K562 (cell line): Measurements from ENCODE around the gene OTULIN. TPM values are rescaled to one million over a fixed set of nuclear protein-coding genes. Genes with fewer than 3 reads are reported as not detected.

Experiments
- ADNP ChIP-seq: fragments of 200-800 bp; sonication (Bioruptor generic); IDR thresholded peaks from 2 replicates; pipeline ENCODE4 v1.6.1; 2016; ENCODE audit warnings: missing genetic modification characterization, missing compliant biosample characterization
- CBFA2T3 ChIP-seq: fragments of 450-650 bp; IDR thresholded peaks from 2 replicates; pipeline ENCODE4 v1.6.1; 2017
- CREB1 ChIP-seq, 2 experiments: sonication (generic) in 1 of 2; formaldehyde crosslinking in 1 of 2; IDR thresholded peaks; 2 replicates each; pipeline versions ENCODE4 v1.6.1 to v1.8.0; 2012 to 2022; ENCODE audit warnings: inconsistent platforms in 1 of 2, mild to moderate bottlenecking in 1 of 2, missing genetic modification reagents in 1 of 2, moderate library complexity in 1 of 2
- CTBP1 ChIP-seq: fragments of 450-650 bp; IDR thresholded peaks from 2 replicates; pipeline ENCODE4 v1.6.1; 2016; ENCODE audit warnings: borderline replicate concordance
- CXXC5 ChIP-seq: fragments of 250-450 bp; sonication (Bioruptor Pico); IDR thresholded peaks from 2 replicates; pipeline ENCODE4 v1.8.0; 2022; ENCODE audit warnings: inconsistent platforms, mild to moderate bottlenecking, moderate library complexity
- HDGF ChIP-seq: fragments of 450-650 bp; IDR thresholded peaks from 2 replicates; pipeline ENCODE4 v1.6.1; 2016
- MBD2 ChIP-seq: sonication (generic); IDR thresholded peaks from 2 replicates; pipeline ENCODE4 v1.6.1; 2016; ENCODE audit warnings: low read depth, borderline replicate concordance
- NCOA2 ChIP-seq, 2 experiments: fragments of 450-650 bp; IDR thresholded peaks; 2 replicates each; pipeline ENCODE4 v1.6.1; 2018; ENCODE audit warnings: mild to moderate bottlenecking in 2 of 2, moderate library complexity in 1 of 2; ENCODE audit not compliant: partially characterized antibody in 2 of 2
- NR1H2 ChIP-seq: sonication (generic); formaldehyde crosslinking; IDR thresholded peaks from 2 replicates; pipeline ENCODE4 v1.4.0; 2020; ENCODE audit warnings: mild to moderate bottlenecking, missing genetic modification reagents
- NR4A1 ChIP-seq, 2 experiments: fragments of 250-450 bp in 1 of 2; fragments of 450-650 bp in 1 of 2; sonication (Bioruptor Pico) in 1 of 2; IDR thresholded peaks; 2 replicates each; pipeline versions ENCODE4 v1.4.0 to v1.6.1; 2016 to 2020; ENCODE audit warnings: mild to moderate bottlenecking in 2 of 2, missing compliant biosample characterization in 1 of 2, missing genetic modification characterization in 1 of 2, moderate library complexity in 1 of 2
- POLR3G ChIP-seq: IDR thresholded peaks from 2 replicates; pipeline ENCODE4 v1.6.1; 2011; ENCODE audit not compliant: insufficient read length, insufficient replicate concordance; ENCODE audit errors: extremely low read depth
- RAD51 ChIP-seq: fragments of 450-650 bp; IDR thresholded peaks from 2 replicates; pipeline ENCODE4 v1.7.1; 2016; ENCODE audit warnings: low read depth, mild to moderate bottlenecking, borderline replicate concordance
- RBM17 ChIP-seq: fragments of 200-400 bp; formaldehyde crosslinking; IDR thresholded peaks from 2 replicates; pipeline ENCODE4 v1.6.1; 2017; ENCODE audit warnings: low read depth, mild to moderate bottlenecking, low read length, borderline replicate concordance
- RNF2 ChIP-seq: sonication (generic); IDR thresholded peaks from 2 replicates; pipeline ENCODE4 v1.6.1; 2016
- SP1 ChIP-seq: sonication (generic); formaldehyde crosslinking; IDR thresholded peaks from 2 replicates; pipeline ENCODE4 v1.8.1; 2022; ENCODE audit warnings: mild to moderate bottlenecking, missing genetic modification reagents
- TAL1 ChIP-seq: fragments of 450-650 bp; IDR thresholded peaks from 2 replicates; pipeline ENCODE4 v1.6.1; 2016; ENCODE audit warnings: mild to moderate bottlenecking
- TRIM28 ChIP-seq: fragments of 450-650 bp; IDR thresholded peaks from 2 replicates; pipeline ENCODE4 v1.6.1; 2017
- ZBTB7A ChIP-seq: IDR thresholded peaks from 2 replicates; pipeline ENCODE4 v1.6.1; 2011; ENCODE audit warnings: low read depth, mild to moderate bottlenecking, low read length, moderate library complexity, borderline replicate concordance; ENCODE audit not compliant: control insufficient read depth
- ZKSCAN1 ChIP-seq: fragments of 150-350 bp; IDR thresholded peaks from 2 replicates; pipeline ENCODE4 v1.6.1; 2016; ENCODE audit warnings: low read depth, low read length
- ZNF445 ChIP-seq: fragments of 250-450 bp; sonication (Bioruptor Pico); IDR thresholded peaks from 2 replicates; pipeline ENCODE4 v1.4.0; 2020; ENCODE audit warnings: low read depth, mild to moderate bottlenecking, moderate library complexity
- ZSCAN29 ChIP-seq: fragments of 450-650 bp; IDR thresholded peaks from 2 replicates; pipeline ENCODE4 v1.6.1; 2017
- polyA plus RNA-seq, 8 experiments: library from polyadenylated mRNA; depleted of rRNA in 4 of 8; stranded (reverse) in 5 of 8; unstranded in 3 of 8; fragments of >200 nt; fragmentation: Nextera tagmentation in 2 of 8; fragmentation: Illumina TruSeq in 1 of 8; extraction: Ambion mirVana in 2 of 8; extraction: Trizol in 1 of 8; gene quantifications; 2 replicates each; pipeline versions ENCODE4 v1.2.1 to v1.2.3, GENCODE V29; 2011 to 2014; ENCODE audit warnings: inconsistent platforms in 1 of 8, missing spikeins in 1 of 8
- total RNA-seq, 7 experiments: library from RNA; depleted of rRNA in 6 of 7; stranded (reverse); fragments of >200 nt in 6 of 7; fragmentation: Illumina TruSeq in 2 of 7; extraction: Trizol in 2 of 7; gene quantifications; 2 replicates each; pipeline versions ENCODE4 v1.2.1 to v1.2.3, GENCODE V29; 2011 to 2021; ENCODE audit warnings: low replicate concordance in 1 of 7
- TF ChIP-seq, protein P1 (sequence below): sonication (generic); IDR thresholded peaks from 2 replicates; pipeline ENCODE4 v1.6.1; 2016
- TF ChIP-seq, protein P2 (sequence below): fragments of 450-650 bp; IDR thresholded peaks from 2 replicates; pipeline ENCODE4 v1.6.1; 2016; ENCODE audit warnings: antibody characterized with exemption
- TF ChIP-seq, protein P3 (sequence below): fragments of 250-450 bp; sonication (Bioruptor Pico); IDR thresholded peaks from 2 replicates; pipeline ENCODE4 v1.9.0; 2021; ENCODE audit warnings: mild to moderate bottlenecking, inconsistent platforms
- TF ChIP-seq, protein P4 (sequence below): fragments of 250-450 bp; sonication (Bioruptor Pico); IDR thresholded peaks from 2 replicates; pipeline ENCODE4 v1.8.0; 2022; ENCODE audit warnings: moderate library complexity, mild to moderate bottlenecking, inconsistent platforms

OTULIN gene
- total and polyA plus RNA-seq, 9 of the 15 experiments (the other 6 are each of a cell fraction or from before 2014, with no cell fraction given): 3.3 to 33.6 (median 20.1) TPM

DNA sequence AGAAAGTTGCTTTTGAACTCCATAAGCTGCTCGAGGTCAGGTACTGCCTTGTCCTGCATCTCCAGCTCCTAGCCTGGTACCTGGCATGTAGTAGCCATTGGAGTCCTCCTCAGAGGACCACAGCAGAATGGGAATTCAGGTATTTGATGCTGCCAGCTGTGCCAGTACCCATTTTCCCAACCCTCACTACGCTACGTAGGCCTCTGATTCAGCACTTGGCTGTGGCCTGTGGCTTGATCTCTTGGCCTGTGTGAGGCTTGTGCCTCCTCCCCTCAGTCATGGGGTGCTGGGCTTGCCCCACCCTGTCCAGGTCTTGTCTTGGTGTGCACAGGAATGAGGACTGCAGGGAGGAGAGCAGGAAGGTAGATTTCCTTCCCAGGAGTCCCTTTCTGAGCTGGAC lies 11.8 kb downstream of the OTULIN start (continued):
- TF ChIP-seq, protein P1, sequence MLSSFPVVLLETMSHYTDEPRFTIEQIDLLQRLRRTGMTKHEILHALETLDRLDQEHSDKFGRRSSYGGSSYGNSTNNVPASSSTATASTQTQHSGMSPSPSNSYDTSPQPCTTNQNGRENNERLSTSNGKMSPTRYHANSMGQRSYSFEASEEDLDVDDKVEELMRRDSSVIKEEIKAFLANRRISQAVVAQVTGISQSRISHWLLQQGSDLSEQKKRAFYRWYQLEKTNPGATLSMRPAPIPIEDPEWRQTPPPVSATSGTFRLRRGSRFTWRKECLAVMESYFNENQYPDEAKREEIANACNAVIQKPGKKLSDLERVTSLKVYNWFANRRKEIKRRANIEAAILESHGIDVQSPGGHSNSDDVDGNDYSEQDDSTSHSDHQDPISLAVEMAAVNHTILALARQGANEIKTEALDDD: peak; percentile 21; the same call in 1 of the 2 replicates
- TF ChIP-seq CTBP1: peak; percentile 29; the same call in 1 of the 2 replicates
- TF ChIP-seq TRIM28: no peak
- no peak for TF ChIP-seq RBM17
- TF ChIP-seq NR1H2 (CRISPR knock-in tag): no peak
- no peak for TF ChIP-seq RAD51
- TF ChIP-seq SP1 (CRISPR knock-in tag): no peak
- no peak for TF ChIP-seq RNF2
- peak; percentile 42; the same call in 1 of the 2 replicates for TF ChIP-seq CXXC5
- TF ChIP-seq ADNP (tag): no peak
- TF ChIP-seq HDGF: peak; percentile 90; the same call in 1 of the 2 replicates
- no peak for TF ChIP-seq NR4A1 (CRISPR knock-in tag; IDR thresholded peaks at IDR 0.05)
- TF ChIP-seq NR4A1 (tag; IDR thresholded peaks at IDR 0.05): no peak
- TF ChIP-seq, protein P2, sequence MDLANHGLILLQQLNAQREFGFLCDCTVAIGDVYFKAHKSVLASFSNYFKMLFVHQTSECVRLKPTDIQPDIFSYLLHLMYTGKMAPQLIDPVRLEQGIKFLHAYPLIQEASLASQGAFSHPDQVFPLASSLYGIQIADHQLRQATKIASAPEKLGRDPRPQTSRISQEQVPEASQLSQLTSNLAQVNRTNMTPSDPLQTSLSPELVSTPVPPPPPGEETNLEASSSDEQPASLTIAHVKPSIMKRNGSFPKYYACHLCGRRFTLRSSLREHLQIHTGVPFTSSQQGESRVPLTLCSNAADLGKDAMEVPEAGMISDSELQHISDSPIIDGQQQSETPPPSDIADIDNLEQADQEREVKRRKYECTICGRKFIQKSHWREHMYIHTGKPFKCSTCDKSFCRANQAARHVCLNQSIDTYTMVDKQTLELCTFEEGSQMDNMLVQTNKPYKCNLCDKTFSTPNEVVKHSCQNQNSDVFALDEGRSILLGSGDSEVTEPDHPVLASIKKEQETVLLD: 0 out of 2 replicates have a peak, but pooled peaks have one; percentile 38
- TF ChIP-seq, protein P3, sequence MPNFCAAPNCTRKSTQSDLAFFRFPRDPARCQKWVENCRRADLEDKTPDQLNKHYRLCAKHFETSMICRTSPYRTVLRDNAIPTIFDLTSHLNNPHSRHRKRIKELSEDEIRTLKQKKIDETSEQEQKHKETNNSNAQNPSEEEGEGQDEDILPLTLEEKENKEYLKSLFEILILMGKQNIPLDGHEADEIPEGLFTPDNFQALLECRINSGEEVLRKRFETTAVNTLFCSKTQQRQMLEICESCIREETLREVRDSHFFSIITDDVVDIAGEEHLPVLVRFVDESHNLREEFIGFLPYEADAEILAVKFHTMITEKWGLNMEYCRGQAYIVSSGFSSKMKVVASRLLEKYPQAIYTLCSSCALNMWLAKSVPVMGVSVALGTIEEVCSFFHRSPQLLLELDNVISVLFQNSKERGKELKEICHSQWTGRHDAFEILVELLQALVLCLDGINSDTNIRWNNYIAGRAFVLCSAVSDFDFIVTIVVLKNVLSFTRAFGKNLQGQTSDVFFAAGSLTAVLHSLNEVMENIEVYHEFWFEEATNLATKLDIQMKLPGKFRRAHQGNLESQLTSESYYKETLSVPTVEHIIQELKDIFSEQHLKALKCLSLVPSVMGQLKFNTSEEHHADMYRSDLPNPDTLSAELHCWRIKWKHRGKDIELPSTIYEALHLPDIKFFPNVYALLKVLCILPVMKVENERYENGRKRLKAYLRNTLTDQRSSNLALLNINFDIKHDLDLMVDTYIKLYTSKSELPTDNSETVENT (CRISPR knock-in tag): no peak
- no peak for TF ChIP-seq ZSCAN29
- no peak for TF ChIP-seq ZNF445 (CRISPR knock-in tag)
- no peak for TF ChIP-seq POLR3G
- 0 out of 2 replicates have a peak, but pooled peaks have one; percentile 4 for TF ChIP-seq CBFA2T3
- TF ChIP-seq ZBTB7A: no peak
- no peak for TF ChIP-seq MBD2
- no peak for TF ChIP-seq TAL1
- TF ChIP-seq NCOA2 (IDR thresholded peaks at IDR 0.05; ENCODE audit: partially characterized antibody in 2 of 2): no peak
- TF ChIP-seq, protein P4, sequence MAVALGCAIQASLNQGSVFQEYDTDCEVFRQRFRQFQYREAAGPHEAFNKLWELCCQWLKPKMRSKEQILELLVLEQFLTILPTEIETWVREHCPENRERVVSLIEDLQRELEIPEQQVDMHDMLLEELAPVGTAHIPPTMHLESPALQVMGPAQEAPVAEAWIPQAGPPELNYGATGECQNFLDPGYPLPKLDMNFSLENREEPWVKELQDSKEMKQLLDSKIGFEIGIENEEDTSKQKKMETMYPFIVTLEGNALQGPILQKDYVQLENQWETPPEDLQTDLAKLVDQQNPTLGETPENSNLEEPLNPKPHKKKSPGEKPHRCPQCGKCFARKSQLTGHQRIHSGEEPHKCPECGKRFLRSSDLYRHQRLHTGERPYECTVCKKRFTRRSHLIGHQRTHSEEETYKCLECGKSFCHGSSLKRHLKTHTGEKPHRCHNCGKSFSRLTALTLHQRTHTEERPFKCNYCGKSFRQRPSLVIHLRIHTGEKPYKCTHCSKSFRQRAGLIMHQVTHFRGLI: no peak
- TF ChIP-seq ZKSCAN1: no peak
- peak; percentile 19; the same call in 1 of the 2 replicates for TF ChIP-seq CREB1 (IDR thresholded peaks at IDR 0.05)
- TF ChIP-seq CREB1 (CRISPR knock-in tag; IDR thresholded peaks at IDR 0.05): no peak
